ENCODE data around the gene FRMD1. TPM values are rescaled to one million over a fixed set of nuclear protein-coding genes. Genes with fewer than 3 reads are reported as not detected.

Gene FRMD1
- total RNA-seq, 3 donors from 2014 or later (not counting 1 experiment from before 2014, with no cell fraction given) = not detected

- H3K9me3 Mint-ChIP-seq = peaks cover 11 to 24% of the 10 kb centered on the region in 2 donors
Measured at GRCh38 chr6:168012431-168013249, 66.4 kb downstream of the FRMD1 start.

DNA sequence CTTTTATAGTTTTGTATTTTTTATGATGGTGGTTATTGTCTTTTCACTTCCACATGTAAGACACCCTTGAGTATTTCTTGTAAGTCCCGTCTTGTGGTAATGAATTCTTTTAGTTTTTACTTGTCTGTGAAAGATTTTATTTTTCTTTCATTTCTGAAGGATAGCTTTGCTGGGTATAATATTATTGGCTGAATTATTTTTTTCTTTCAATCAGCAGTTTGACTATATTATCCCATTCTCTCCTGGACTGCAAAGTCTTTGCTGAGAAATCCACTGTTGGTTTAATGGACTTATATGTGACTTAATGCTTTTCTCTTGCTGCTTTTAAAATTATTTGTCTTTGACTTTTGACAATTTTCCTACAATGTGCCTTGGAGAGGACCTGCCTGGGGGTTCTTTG lies 67.7 kb downstream of the FRMD1 start:
- TF ChIP-seq, protein P1, sequence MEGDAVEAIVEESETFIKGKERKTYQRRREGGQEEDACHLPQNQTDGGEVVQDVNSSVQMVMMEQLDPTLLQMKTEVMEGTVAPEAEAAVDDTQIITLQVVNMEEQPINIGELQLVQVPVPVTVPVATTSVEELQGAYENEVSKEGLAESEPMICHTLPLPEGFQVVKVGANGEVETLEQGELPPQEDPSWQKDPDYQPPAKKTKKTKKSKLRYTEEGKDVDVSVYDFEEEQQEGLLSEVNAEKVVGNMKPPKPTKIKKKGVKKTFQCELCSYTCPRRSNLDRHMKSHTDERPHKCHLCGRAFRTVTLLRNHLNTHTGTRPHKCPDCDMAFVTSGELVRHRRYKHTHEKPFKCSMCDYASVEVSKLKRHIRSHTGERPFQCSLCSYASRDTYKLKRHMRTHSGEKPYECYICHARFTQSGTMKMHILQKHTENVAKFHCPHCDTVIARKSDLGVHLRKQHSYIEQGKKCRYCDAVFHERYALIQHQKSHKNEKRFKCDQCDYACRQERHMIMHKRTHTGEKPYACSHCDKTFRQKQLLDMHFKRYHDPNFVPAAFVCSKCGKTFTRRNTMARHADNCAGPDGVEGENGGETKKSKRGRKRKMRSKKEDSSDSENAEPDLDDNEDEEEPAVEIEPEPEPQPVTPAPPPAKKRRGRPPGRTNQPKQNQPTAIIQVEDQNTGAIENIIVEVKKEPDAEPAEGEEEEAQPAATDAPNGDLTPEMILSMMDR (IDR thresholded peaks at IDR 0.05) = no peak
- Mint-ChIP-seq H3K4me3 (no peak overlapping the region), H3K4me1 (no peaks in the 10 kb centered on the region), H3K9me3 (peaks cover 11 to 24% of the 10 kb centered on the region in 2 donors), H3K36me3 (peaks cover 17% of the 10 kb centered on the region), H3K27me3 (ENCODE audit: low read depth in 2 of 2) (peaks cover 0 to 3% of the 10 kb centered on the region in 2 donors), H3K27ac (no peak overlapping the region)
- no CpG with 5 or more reads among the region's 1 CpG for WGBS (ENCODE audit: insufficient coverage)
- intact Hi-C loops (cut with micrococcal nuclease) = no loop called here
- peaks cover 13% of the 10 kb centered on the region for H3K9me3 ChIP-seq (ENCODE audit: control insufficient read depth, insufficient read depth, low read length)
- H3K4me1 ChIP-seq (ENCODE audit: control insufficient read depth, insufficient read depth, low read length) = no peaks in the 10 kb centered on the region
- DNase-seq (no peak), ATAC-seq (no peak)
- H3K27ac ChIP-seq (ENCODE audit: low read length) = no peak overlapping the region
- H3K27me3 ChIP-seq (ENCODE audit: control insufficient read depth, insufficient read depth, low read length) = no peaks in the 10 kb centered on the region
- H3K36me3 ChIP-seq (ENCODE audit: control insufficient read depth, insufficient read depth, low read length) = no peaks in the 10 kb centered on the region
- H3K4me3 ChIP-seq (ENCODE audit: low read length) = no peak overlapping the region

More at GRCh38 chr6:168012431-168013249, 66.4 kb downstream of the FRMD1 start:
- Histone ChIP-seq H3K27ac (ENCODE audit: low read length) (no peak overlapping the region), H3K36me3 (ENCODE audit: control insufficient read depth, insufficient read depth, low read length) (no peaks in the 10 kb centered on the region), H3K4me3 (ENCODE audit: low read length) (no peak overlapping the region), H3K9me3 (ENCODE audit: control insufficient read depth, insufficient read depth, low read length) (peaks cover 13% of the 10 kb centered on the region), H3K27me3 (ENCODE audit: control insufficient read depth, insufficient read depth, low read length) (no peaks in the 10 kb centered on the region), H3K4me1 (ENCODE audit: control insufficient read depth, insufficient read depth, low read length) (no peaks in the 10 kb centered on the region)
- Mint-ChIP-seq H3K27ac (no peak overlapping the region), H3K4me1 (no peaks in the 10 kb centered on the region), H3K4me3 (no peak overlapping the region), H3K36me3 (peaks cover 17% of the 10 kb centered on the region), H3K27me3 (ENCODE audit: low read depth in 2 of 2) (peaks cover 0 to 3% of the 10 kb centered on the region in 2 donors)
- DNase-seq = no peak
- ATAC-seq = no peak
- WGBS (ENCODE audit: insufficient coverage) = 90% methylated on average over 13 of the region's 13 CpGs
- TF ChIP-seq, protein P1 (IDR thresholded peaks at IDR 0.05) = no peak
- intact Hi-C loops (cut with micrococcal nuclease) = no loop called here

DNA sequence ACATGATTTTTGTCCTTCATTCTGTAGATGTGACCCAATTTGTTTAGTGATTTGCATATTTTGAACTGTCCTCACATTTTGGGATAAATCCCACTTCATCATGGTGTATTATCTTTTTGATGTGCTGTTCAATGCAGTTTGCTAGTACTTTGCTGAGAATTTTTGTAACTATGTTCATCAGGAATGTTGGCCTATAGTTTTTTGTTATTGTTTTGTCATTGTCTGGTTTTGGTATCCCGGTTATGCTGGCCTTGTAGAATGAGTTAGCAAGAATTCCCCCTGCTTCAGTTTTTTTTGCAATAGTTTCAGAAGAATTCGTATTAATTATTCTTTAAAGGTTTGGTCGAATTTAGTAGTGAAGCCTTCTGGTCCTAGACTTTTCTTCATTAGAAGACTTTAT lies 69.7 kb downstream of the FRMD1 start:
- Histone ChIP-seq H3K27ac (ENCODE audit: low read length) (no peak overlapping the region), H3K9me3 (ENCODE audit: control insufficient read depth, insufficient read depth, low read length) (peaks cover 13% of the 10 kb centered on the region), H3K4me1 (ENCODE audit: control insufficient read depth, insufficient read depth, low read length) (no peaks in the 10 kb centered on the region), H3K36me3 (ENCODE audit: control insufficient read depth, insufficient read depth, low read length) (no peaks in the 10 kb centered on the region), H3K27me3 (ENCODE audit: control insufficient read depth, insufficient read depth, low read length) (no peaks in the 10 kb centered on the region), H3K4me3 (ENCODE audit: low read length) (no peak overlapping the region)
- no peak for DNase-seq
- no peak overlapping the region for H3K4me3 Mint-ChIP-seq
- H3K4me1 Mint-ChIP-seq = no peaks in the 10 kb centered on the region
- peaks cover 17% of the 10 kb centered on the region for H3K36me3 Mint-ChIP-seq
- peaks cover 0 to 3% of the 10 kb centered on the region in 2 donors for H3K27me3 Mint-ChIP-seq (ENCODE audit: low read depth in 2 of 2)
- TF ChIP-seq, protein P1 (IDR thresholded peaks at IDR 0.05) = no peak
- no peak overlapping the region for H3K27ac Mint-ChIP-seq
- intact Hi-C loops (cut with micrococcal nuclease) = no loop called here
- ATAC-seq = no peak
- peaks cover 11 to 24% of the 10 kb centered on the region in 2 donors for H3K9me3 Mint-ChIP-seq
- WGBS (ENCODE audit: insufficient coverage) = 94% methylated on average over 1 of the region's 3 CpGs

Data from natural killer cell (primary cell).